IPS DF 6.9 (cell line): Measurements from ENCODE around the gene RASL10B.

Experiments
- DNase-seq: peaks from one replicate; pipeline ENCODE4 v3.0.0-alpha.2; 2013; ENCODE audit warnings: low read depth, low spot score
- H3K27ac ChIP-seq: one replicate; pipeline ENCODE4 v1.5.1; 2013; ENCODE audit warnings: low read length, control low read depth
- H3K27me3 ChIP-seq: 2 replicates; pipeline ENCODE4 v1.6.1; 2013; ENCODE audit warnings: mild to moderate bottlenecking, low read length; ENCODE audit not compliant: control insufficient read depth, insufficient read depth
- H3K36me3 ChIP-seq: 2 replicates; pipeline ENCODE4 v1.6.1; 2013; ENCODE audit warnings: low read length; ENCODE audit not compliant: control insufficient read depth, insufficient read depth
- H3K4me1 ChIP-seq: 2 replicates; pipeline ENCODE4 v1.6.1; 2013; ENCODE audit warnings: low read length; ENCODE audit not compliant: control insufficient read depth, insufficient read depth
- H3K4me3 ChIP-seq: 2 replicates; pipeline ENCODE4 v1.5.1; 2013; ENCODE audit warnings: mild to moderate bottlenecking, low read length
- H3K9me3 ChIP-seq: 2 replicates; pipeline ENCODE4 v1.6.1; 2013; ENCODE audit warnings: low read length, inconsistent platforms; ENCODE audit not compliant: control insufficient read depth, insufficient read depth
- WGBS: extraction: QIAGEN DNeasy Blood & Tissue Kit; methylation state at CpG from one replicate; pipeline ENCODE4 v1.1.7; 2013; ENCODE audit warnings: mixed read lengths, missing lambda C conversion rate; ENCODE audit not compliant: insufficient read length, insufficient coverage; 5-methylcytosine and 5-hydroxymethylcytosine counted together

RASL10B gene

DNA sequence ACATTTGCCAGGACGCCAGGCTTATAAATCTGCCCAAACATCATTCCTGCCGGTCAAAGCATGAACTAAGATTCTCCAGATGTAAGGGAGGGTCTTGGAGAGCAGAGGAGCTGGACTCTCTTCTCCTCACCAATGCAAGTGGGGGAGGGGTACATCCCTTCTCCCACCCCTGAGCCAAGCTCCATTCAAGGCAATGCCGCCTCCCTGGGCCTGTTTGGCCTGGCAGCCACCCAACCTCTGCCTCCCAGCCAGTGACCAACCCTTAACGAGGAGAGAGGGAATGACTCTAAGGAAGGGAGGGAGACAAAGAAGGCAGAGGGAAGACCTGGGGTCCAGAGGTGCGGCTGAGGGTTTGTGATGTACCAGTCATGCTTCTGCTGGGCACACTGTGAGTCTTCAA, 43.1 kb downstream of the RASL10B start:
- Histone ChIP-seq H3K9me3 (no peaks in the 10 kb centered on the region), H3K4me3 (no peak overlapping the region), H3K27me3 (no peaks in the 10 kb centered on the region), H3K36me3 (no peaks in the 10 kb centered on the region), H3K27ac (no peak overlapping the region), H3K4me1 (peaks cover 5% of the 10 kb centered on the region)
- no CpG with 5 or more reads among the region's 5 CpGs for WGBS
- no peak for DNase-seq

DNA sequence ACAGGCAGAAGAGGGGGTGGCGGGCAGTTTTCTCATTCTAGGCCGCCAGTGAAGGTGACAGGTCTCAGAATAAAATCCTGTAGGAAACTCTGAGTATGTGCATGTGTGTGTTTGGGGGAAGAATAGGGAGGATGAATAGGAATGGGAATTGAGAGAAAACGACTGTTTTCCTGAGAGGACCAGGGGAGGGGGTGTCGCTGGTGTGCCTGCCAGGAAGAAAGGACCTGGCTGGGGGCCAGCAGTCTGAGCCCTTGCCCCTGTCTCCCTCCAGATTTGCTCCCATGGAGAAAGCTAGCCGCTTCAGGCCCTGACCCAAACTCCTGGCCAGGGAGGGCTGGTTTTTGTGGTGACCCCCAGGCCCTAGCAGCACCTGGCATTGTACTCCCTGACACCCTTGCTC, 43.6 kb downstream of the RASL10B start:
- Histone ChIP-seq H3K27me3 (no peaks in the 10 kb centered on the region), H3K4me1 (peaks cover 5% of the 10 kb centered on the region), H3K4me3 (no peak overlapping the region), H3K9me3 (no peaks in the 10 kb centered on the region), H3K27ac (no peak overlapping the region), H3K36me3 (no peaks in the 10 kb centered on the region)
- no peak for DNase-seq
- WGBS = 100% methylated on average over 1 of the region's 5 CpGs

DNA sequence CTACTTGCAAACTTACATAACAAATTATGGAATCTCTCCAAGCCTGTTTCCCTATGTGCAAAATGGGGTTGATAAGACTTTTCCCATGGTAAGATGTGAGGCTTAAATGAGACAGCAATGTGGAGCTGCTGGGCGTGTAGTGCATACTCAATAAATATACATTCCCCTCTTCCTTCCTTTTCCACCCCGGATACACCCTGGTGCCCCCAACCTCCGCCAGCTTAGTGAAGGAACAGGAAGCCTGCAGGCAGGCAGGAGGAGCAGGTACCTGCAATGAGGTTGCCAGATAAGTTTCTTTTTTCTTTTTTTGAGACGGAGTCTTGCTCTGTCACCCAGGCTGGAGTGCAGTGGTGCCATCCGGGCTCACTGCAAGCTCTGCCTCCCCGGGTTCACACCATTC, 44.1 kb downstream of the RASL10B start:
- Histone ChIP-seq H3K9me3 (no peaks in the 10 kb centered on the region), H3K4me3 (no peak overlapping the region), H3K36me3 (no peaks in the 10 kb centered on the region), H3K4me1 (peaks cover 5% of the 10 kb centered on the region), H3K27me3 (no peaks in the 10 kb centered on the region), H3K27ac (no peak overlapping the region)
- DNase-seq = no peak
- no CpG with 5 or more reads among the region's 6 CpGs for WGBS

DNA sequence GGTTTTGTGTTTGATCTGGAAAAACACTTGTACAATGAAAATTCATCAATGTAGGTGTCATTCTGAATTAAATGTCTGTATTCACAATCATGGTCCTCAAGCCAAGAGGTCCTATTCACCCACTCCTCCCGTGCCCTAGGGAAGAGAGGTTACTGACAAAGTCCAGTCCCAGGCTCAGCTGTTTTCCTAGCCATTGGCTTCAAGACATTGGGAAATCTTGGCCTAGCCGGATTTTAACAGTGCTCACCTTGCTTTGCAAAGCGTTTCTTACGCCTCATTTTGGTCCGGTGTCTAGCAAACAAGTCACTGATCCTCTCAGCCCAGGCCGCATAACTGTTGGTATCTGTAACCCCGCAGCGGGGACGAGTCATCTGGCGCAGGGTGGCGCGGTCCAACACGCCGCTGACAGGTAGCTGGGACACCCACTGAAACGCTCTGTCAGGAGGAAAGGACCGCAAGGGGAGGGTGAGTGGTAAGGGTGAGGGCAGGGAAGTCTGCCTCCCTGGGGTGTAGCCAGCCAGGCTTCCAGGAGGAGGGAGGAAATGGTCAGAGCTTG, 47.3 kb downstream of the RASL10B start:
- no peaks in the 10 kb centered on the region for H3K9me3 ChIP-seq

DNA sequence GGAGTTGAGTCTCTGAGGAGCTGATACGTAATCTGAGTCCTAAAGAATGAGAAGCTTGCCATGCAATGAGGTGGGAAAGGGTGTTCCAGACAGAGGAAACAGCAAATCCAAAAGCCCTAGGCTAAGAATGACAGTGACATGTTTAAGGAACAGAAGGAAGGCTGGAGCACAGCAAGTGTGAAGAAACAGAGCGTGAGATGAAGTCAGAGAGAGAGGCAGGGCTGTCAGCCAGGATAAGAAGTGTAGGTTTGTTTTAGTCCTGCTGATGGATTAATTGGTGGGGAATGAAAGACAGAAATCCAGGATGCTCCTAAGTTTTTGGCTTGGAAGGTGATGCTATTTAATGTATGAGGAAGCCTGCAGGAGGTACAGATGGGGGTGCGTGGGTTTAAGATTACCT, 49.5 kb downstream of the RASL10B start:
- Histone ChIP-seq H3K36me3 (no peaks in the 10 kb centered on the region), H3K27ac (no peak overlapping the region), H3K27me3 (no peaks in the 10 kb centered on the region), H3K9me3 (no peaks in the 10 kb centered on the region), H3K4me3 (no peak overlapping the region), H3K4me1 (no peaks in the 10 kb centered on the region)
- DNase-seq = no peak
- no CpG with 5 or more reads among the region's 3 CpGs for WGBS

More for the DNA sequence above, 47.3 kb downstream of the RASL10B start:
- no peak overlapping the region for H3K27ac ChIP-seq
- no peaks in the 10 kb centered on the region for H3K27me3 ChIP-seq
- H3K4me3 ChIP-seq = no peak overlapping the region
- H3K36me3 ChIP-seq = no peaks in the 10 kb centered on the region
- no peak for DNase-seq
- peaks cover 2% of the 10 kb centered on the region for H3K4me1 ChIP-seq
- WGBS = no CpG with 5 or more reads among the region's 16 CpGs

DNA sequence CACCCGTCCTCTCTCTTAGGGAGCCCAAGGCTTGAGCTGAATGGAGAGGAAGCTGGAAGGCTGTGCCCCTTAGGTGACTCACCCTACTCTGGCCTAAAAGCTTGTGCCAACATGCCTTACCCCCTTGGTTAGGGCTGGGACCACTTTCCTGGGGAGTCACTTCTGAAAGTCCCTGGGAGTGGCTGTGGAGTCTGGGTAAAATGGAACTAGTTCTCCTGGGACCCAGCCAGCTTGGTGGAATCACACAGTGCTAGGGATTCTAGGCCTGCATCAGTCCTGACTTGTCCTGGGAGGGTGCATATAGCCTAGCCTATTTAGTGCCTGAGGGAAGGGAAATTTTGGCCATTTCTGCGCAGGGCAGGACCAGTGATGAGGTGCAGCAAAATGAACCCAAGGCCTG, 53.5 kb downstream of the RASL10B start:
- DNase-seq = no peak
- no peak overlapping the region for H3K27ac ChIP-seq
- no CpG with 5 or more reads among the region's 2 CpGs for WGBS
- H3K27me3 ChIP-seq = no peaks in the 10 kb centered on the region
- no peak overlapping the region for H3K4me3 ChIP-seq
- H3K4me1 ChIP-seq = no peaks in the 10 kb centered on the region
- H3K36me3 ChIP-seq = no peaks in the 10 kb centered on the region
- H3K9me3 ChIP-seq = no peaks in the 10 kb centered on the region

DNA sequence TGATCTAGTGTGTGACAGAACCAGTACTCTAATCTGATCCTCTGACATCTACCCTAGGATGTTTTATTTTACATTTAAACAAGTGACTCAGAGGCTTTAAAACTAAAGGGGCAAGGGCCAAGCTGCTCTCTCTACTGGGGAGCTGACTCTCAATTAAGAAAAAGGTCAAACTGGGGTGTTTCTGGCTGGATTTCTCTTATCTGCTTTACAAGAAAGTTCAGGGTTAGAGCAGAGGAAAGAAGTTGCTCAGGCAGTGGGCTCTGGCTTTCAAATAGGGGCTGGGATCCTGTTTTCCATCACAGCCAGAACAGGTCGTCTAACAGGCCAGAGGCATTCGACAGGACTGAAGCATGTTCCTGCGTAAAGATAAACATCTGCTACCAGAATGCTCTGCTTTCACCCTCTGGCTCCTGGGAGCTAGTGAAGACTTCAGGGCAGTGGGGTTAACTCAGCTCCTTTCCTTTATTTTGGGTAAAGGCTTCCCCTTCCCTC, 55.5 kb downstream of the RASL10B start:
- Histone ChIP-seq H3K27ac (no peak overlapping the region), H3K9me3 (no peaks in the 10 kb centered on the region), H3K36me3 (no peaks in the 10 kb centered on the region), H3K4me3 (no peak overlapping the region), H3K4me1 (no peaks in the 10 kb centered on the region), H3K27me3 (no peaks in the 10 kb centered on the region; the same call in 1 of the 2 replicates)
- no CpG with 5 or more reads among the region's 3 CpGs for WGBS
- no peak for DNase-seq

DNA sequence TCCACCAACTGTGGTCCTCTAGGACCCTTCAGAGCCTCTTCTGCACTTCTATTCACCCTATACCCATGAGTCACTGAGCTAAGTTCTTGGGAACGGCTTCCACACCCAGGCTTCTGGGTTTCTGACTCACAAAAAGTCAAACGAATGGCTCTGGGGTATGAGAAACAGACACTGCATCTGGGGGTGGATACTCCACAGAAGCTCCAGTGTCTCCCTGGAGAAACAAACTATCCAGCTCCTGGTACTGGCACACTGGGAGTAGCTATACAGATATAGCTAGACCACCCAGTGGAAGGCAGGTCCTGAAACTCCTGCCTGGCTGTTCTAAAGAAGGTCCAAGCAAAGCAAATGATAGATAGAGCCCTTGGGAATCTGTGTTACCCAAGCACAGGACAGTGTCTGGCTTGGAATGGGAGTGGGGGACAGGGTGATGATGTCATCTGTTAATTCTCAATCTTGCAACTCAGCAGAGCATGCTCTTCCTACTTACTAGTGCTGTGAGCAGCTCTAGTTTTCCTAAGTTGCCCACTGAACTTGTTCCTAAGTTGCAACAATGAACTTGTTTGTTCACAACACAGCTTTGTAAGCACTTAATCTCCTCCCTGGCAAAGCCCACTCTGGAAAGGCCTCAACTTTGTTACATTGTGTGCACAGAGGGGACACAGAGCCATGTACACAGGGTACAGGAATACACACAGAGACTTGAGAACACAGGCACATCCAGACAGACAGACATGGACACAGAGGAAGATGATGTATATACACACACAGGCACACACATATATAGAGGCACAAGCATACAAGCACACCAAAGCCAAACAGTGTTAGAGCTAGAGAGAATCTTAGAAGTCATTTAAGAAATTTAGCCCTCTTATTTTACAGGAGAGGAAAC, 57.3 kb downstream of the RASL10B start:
- Histone ChIP-seq H3K9me3 (no peaks in the 10 kb centered on the region), H3K4me3 (no peak overlapping the region), H3K27me3 (peaks cover 5% of the 10 kb centered on the region), H3K36me3 (no peaks in the 10 kb centered on the region), H3K27ac (no peak overlapping the region), H3K4me1 (no peaks in the 10 kb centered on the region)
- no peak for DNase-seq
- WGBS = no CpG with 5 or more reads among the region's 2 CpGs

DNA sequence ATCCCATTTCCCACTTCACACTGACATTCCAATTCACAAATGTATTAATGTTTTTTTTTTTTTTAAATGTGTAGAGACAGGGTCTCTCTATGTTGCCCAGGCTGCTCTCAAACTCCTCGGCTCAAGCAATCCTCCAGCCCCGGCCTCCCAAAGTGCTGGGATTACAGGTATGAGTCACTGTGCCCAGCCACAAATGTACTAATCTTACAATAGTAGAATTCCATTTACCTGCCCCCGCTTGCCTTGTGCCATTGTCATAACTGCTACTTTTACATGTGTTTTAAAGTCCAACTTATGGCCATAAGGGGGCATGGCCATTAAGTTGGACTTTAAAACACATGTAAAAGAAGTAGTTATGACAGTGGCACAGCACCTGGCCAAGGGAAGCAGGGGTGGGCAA, 59.4 kb downstream of the RASL10B start:
- DNase-seq = no peak
- H3K27me3 ChIP-seq = peaks cover 18% of the 10 kb centered on the region
- no peak overlapping the region for H3K4me3 ChIP-seq
- peaks cover 4% of the 10 kb centered on the region; the same call in 1 of the 2 replicates for H3K36me3 ChIP-seq
- H3K4me1 ChIP-seq = 0 out of 2 replicates have a peak, but pooled peaks cover 1% of the 10 kb centered on the region
- no peak overlapping the region for H3K27ac ChIP-seq
- no peaks in the 10 kb centered on the region for H3K9me3 ChIP-seq
- WGBS = no CpG with 5 or more reads among the region's 3 CpGs

DNA sequence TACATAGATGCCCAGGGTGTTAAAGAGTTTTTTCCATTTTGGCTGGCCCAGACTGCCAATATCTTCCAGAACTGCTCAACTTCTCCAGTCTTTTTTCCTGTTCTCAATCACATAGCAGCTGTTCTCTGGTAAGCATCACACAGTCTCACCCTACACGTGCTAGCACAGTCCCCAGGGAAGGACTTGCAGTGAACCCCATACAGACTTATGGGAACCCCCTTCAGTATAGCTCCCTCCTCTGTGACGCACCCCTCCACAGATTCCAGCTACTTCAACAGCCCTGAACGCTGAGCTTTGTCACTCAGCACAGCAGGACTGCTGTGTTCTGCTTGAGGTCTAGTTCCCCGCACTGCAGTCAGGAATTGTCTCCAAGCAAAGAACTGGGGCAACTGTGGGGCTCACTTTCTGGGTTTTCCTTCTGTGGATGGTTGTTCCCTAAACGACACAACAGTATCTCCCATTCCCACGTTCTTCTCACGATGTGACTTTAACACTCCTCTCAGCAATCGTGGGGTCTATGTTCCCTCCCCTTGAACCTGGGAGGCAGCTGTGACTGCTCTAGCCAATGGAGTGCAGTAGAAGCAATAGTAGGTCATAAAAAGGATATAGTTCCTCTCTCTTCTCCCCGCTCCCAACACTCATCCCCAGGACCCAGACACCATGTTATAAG, 60.4 kb downstream of the RASL10B start:
- no CpG with 5 or more reads among the region's 9 CpGs for WGBS

More for the DNA sequence above, 60.4 kb downstream of the RASL10B start:
- no peak overlapping the region for H3K27ac ChIP-seq
- H3K4me3 ChIP-seq = no peak overlapping the region
- peaks cover 4% of the 10 kb centered on the region; the same call in 1 of the 2 replicates for H3K36me3 ChIP-seq
- DNase-seq = no peak
- H3K4me1 ChIP-seq = 0 out of 2 replicates have a peak, but pooled peaks cover 1% of the 10 kb centered on the region
- H3K9me3 ChIP-seq = no peaks in the 10 kb centered on the region
- H3K27me3 ChIP-seq = peaks cover 27% of the 10 kb centered on the region
